HG03159 (cell line): Measurements from ENCODE around the gene MOB3B.
"Not testable (repeated sequence)": the region's sequence is repeated elsewhere in the genome, so short reads cannot be mapped to it uniquely, and the experiment has no call there.

Experiments
- ATAC-seq: cut with Tn5 transposase; IDR thresholded peaks from one replicate; pipeline ENCODE4 v1.9.1; 2021; ENCODE audit warnings: mild to moderate bottlenecking, moderate library complexity; ENCODE audit not compliant: unreplicated experiment

Gene MOB3B

DNA sequence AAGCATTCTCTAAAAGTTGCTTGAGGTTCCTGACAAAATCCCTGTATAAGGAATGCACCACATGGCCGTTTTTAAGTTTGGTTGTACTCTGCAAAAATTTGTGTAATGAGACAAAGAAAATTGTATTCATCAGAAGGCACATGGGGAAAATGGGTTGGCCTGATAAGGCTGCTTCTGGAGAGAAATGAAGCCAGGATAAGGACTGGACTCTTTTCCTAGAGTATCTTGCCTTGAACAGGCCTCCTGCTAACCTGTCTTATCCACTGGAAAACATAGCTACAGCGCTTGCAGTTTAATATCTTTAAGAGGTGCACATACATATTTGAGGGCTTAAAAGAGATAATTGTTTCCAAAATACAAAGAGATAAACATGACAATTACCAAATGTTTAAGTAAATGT lies 46.9 kb downstream of the MOB3B start:
- ATAC-seq, result no peak

DNA sequence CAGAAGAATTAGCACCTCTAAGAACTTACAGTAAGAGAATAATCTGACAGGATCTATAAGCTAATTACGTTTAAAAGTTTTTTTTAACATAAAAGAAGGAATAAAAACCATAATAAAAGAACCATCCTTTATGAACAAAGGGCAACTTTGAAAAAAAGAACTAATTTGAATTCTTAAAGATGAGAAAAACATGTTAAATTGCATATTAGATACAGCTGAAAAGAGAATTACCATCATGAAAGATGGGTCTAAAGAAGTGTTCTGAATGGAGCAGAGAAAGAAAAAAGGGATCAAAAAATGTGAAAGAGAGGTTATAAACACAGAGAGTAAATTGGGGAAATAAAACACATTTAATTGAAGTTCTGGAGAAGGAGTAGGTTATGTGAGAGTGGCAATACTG lies 51.3 kb downstream of the MOB3B start:
- no peak for ATAC-seq

DNA sequence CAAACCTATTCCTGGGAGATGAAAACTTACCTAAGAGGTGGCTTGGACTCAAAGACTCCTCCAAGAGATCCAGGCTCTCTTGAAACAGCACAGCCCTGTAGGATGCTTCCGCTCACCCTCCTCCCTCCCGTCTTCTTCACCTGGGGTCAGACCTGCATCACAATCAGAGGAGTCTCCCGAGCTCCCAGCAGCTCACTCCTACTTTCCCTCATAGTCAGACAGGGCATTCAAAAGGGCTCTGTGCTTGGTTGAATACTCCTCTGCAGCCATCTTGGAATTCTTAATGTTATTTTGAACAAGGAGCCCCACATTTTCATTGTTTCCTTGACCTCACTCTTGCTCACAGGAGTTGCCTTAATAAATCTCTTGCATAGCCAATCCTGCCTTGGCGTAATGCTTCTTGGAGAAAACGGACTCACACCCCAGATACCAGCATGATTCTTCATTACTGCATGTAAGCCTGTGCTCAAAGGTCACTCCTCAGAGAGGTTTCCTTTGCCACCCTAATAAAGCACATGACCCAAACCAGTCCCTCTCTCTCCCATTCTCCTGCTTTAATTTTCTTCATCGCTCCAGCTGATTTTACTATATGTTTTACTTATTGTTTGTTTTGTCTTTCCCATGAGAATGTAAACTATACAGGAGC lies 52.6 kb downstream of the MOB3B start:
- no peak for ATAC-seq

DNA sequence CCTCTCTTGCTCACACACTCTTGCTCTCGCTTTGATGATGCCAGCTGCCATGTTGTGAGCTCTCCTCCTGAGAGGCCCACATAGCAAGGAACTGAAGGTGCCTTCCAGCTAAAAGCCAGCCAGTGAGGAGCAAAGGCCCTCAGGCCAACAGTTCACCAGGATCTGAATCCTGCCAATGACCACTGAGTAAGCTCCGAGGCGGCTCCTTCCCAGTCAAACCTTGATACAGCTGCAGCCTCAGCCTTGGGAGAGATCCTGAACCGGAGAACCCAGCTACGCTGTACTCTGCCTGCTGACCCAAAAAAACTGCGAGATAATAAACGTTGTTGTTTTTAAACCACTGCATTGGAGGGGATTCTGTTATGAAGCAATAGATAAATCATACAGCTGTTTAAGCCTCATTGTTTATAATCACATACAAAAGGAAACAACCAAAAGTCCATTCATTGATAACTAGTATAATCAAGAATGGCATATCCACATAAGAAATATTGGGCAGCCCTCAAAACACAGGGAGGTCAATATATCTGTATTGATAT lies 54.5 kb downstream of the MOB3B start:
- no peak for ATAC-seq

DNA sequence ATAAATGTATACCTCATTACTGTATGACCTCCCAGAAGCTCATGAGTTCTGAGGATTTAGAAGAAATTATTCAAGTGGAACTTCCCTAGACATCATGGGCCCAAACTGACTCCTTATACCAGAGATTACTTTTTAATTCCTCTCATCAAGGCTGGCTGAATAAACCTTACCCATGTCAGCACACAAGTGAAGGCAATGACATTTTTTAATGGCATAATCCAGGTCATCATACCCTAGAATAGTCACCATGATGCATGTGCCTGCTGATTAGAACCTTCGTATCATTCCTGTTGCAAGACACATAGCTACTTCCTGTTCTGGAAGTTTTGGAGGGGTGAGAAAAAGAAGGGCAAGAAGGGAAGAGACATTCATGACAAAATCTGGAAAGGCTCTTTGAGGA lies 55.3 kb downstream of the MOB3B start:
- no peak for ATAC-seq

DNA sequence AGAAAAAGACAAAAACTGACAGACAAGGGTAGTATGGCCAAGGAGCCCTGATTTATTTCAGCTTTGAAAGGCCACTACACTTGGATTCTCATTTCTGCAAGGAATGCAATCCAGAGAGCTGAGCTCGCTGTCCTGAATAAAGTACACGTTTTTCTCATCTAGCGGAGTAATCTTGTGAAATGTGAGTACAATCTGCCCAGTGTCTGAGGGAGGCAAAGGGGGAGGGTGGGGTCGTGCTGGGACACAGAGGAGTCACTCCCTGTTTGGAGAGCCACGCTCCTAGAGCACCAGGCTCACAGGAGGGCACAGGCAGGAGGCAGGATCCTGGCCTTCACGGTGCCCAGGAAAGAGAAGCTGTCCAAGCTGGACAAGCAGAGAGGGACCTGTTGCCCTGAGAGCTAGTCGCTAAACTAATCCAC lies 56.5 kb downstream of the MOB3B start:
- no peak for ATAC-seq

DNA sequence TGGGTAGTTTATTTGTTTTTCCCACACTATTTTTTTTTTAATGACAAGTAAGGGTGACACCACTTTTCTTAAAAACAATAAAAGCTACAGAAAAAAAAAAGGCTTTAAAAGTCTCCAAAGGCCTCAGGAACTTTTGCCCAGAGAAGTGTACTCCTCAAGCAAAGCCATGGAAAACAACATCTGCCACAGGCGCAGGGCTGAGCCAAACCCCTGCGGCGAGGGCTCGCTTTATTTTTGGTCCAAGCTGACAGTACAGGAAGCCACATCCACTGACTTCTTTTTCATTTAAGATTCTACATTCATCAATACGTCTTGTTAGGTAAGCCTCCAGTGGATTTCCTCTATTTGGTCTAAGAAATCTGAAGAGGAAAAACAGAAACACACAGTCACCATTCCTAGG lies 57.4 kb downstream of the MOB3B start:
- ATAC-seq, result no peak

DNA sequence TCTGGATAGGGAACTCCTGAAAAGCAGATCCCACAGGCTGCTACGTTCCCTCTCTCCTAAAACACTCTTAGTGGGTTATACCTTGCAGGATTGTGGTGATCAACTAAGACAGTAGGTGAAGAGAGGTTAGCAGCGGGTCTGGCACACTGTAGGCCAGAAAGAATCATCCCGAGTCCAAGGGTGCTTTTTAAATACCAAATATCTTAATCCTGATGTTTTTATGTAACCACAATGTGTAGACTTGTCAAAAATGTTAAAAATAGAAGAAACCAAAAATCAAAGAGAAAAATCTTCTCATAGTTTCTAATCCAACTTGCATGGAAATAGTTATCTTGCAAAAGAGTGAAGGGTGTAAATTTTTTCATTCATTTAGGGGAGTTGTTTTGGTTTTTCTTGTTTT lies 57.8 kb downstream of the MOB3B start:
- ATAC-seq, result no peak

DNA sequence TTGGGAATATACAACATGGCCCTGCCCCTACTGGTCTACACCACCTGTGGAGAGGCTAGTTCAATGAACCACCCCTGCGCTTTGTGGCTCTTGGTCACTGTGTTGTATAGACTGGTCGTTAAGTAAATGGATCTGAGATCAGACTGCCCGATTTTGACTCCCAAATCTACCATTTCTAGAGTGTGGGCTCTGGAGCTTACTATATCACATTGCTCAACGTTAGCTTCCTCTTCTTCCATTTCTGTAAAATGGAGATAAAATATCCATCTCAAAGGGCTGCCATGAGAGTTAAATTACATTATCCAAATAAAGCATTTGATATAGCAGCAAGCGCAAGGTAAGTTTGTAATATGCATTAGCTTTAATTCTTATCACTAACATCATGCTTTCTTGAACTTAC lies 58.2 kb downstream of the MOB3B start:
- no peak for ATAC-seq

DNA sequence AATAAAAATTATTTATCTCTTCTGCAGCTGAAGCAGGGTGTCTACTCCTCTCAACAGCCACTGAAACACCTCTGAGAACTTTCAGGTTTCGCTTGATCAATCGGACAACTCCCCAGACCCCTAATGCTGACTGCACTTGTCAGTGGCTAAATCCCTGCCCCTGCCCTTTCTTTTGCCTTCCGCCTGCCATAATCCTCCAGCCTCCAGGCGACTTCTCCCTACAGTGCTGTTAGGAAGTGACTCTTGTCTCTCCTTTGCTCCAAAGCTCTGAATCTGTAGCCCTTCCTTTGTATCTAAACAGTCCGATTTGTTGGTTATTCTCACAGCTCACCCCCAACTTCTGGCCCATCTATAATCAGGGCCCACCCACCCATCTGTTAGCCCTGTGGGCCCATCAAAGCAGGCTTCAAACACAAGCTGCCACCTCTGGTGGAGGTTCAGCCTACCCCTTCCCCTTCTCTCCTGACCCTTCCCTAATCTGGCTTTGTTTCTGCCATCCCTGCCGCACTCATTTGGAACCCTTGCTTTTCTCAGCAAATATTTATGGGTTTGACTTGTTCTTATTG lies 59.2 kb downstream of the MOB3B start:
- no peak for ATAC-seq

DNA sequence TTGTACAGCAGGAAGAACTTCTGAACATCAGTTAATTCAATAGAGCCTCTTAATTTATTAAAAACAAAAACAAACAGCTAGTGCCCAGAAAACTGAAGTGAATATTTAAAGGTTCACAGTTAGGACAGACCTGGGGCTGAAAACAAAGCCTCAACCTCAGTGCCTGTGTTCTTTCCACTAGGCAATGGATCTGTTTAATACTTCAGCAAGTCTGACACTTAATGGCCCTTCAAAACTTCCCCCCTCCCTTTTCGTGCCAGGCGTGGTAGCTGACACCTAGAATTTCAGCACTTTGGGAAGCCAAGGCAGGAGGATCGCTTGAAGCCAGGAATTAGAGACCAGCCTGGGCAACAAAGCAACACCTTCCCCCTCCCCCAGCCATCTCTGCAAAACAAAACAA lies 60.1 kb downstream of the MOB3B start:
- no peak for ATAC-seq

DNA sequence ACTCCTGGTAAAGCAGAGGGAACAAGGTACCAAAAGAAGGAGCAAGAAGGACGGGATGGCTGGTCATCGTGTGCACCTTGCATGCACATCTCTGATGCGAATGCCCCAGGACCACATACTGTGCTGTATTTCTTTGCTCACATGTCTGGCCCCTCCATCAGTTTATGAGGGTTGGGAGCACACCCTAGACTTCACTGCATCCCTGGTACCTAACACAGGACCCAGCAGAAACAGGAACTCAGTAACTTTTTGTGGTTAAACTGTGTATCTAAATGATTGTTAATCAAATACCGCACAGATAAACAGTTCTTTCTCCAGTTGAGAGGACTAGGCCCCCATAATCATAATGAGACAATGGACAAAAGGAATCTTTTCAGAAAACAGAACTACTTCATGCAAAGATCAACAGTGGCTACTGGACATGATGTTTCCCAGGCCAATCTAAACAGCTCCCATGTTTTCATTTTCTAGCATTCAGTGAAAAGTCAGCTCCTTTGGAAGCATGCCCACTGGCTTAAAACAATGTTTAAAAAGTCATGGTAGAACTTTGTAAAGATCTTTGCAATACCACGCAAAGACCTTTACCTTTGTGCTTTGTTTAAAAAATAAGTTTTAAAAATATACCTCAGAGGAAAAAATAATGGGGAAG lies 61.0 kb downstream of the MOB3B start:
- ATAC-seq, result peak; percentile 57

DNA sequence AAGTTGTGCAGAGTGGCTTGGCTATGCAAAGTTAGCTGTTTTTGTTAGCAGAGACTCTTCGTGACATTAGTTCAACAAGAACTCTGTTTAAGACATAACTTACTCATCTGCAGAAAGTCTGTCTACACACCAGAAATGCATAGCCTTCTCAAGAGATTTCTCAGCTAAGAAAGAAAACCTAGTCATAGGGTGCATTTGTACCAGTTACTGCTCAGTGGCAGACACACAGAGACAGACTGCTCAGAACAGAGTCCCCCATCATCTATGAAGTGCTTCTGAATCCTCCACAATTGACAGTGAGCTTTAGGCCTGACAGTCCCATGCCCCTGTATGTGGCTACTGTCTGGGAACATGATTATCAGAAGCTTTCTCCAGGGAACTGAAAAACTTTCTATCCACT lies 61.6 kb downstream of the MOB3B start:
- ATAC-seq, result no peak

DNA sequence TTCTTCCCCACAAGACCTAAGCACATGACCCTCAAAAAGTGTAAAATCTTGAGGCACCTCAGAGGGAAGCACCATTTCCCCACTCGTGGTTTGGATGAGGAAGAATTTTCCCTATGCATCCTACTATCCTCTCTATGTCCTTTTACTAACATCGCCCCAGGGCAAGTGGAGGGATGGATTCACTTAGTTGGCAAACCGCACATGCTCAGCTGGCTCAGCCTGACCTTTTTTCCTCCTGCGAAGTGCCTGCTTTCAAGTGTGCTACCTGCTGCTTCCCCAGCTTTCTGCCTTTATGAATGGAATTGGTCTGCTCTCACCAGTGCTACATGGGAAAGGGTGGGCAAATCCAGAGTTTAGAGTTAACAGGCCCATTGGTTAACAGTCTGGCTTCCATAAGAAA lies 62.1 kb downstream of the MOB3B start:
- no peak for ATAC-seq

DNA sequence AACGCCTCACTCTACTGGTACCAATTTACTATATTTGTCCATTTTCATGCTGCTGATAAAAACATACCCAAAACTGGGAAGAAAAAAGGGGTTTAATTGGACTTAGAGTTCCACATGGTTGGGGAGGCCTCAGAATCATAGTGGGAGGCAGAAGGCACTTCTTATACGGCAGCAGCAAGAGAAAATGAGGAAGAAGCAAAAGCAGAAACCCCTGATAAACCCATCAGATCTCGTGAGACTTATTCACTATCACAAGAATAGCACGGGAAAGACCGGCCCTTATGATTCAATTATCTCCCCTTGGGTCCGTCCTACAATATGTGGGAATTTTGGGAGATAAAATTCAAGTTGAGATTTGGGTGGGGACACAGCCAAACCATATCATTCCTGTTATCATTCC lies 63.1 kb downstream of the MOB3B start:
- ATAC-seq, result not testable (repeated sequence)

DNA sequence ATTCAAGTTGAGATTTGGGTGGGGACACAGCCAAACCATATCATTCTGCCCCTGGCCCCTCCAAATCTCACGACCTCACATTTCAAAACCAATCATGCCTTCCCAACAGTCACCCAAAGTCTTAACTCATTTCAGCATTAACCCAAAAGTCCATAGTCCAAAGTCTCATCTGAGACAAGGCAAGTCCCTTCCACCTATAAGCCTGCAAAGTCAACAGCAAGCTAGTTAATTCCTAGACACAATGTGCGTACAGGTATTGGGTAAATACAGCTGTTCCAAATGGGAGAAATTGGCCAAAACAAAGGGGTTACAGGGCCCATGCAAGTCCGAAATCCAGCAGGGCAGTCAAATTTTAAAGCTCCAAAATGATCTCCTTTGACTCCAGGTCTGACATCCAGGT lies 64.7 kb downstream of the MOB3B start:
- not testable (repeated sequence) for ATAC-seq

DNA sequence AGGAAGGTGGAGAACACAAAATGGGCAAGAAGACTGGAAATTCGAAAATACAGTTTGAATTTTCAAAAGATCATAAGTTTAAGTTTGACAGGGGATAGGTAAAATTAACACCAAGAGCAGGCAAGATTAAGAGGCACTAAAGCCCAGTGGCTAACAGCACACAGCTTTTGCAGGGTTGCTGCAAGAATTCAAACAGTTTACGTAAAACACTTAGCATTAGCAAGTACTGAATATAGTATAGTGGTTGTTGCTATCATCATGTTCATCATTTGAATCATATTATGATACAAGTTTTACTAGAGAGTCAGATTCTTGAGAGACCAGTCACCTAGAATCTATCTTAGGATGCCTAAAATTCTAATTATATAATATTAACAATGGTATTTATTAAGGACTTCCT lies 66.8 kb downstream of the MOB3B start:
- ATAC-seq, result no peak

DNA sequence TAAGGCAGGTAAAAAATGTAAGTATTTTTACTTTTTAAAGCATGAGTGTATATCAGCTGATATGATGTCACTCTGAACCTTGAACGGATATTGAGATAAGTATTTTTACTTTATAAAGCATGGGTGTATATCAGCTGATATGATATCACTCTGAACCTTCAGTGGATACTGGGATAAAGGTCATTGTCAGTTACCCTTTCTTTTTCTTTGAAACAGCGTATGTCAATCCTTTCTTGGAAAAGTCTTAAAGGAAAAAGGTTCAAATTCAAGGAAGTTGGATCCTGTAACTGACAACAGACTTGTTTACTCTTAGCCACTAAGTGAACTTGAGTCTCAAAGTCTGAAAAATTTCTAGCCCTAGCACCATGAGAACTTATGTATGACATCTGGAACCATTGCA lies 67.2 kb downstream of the MOB3B start:
- no peak for ATAC-seq

DNA sequence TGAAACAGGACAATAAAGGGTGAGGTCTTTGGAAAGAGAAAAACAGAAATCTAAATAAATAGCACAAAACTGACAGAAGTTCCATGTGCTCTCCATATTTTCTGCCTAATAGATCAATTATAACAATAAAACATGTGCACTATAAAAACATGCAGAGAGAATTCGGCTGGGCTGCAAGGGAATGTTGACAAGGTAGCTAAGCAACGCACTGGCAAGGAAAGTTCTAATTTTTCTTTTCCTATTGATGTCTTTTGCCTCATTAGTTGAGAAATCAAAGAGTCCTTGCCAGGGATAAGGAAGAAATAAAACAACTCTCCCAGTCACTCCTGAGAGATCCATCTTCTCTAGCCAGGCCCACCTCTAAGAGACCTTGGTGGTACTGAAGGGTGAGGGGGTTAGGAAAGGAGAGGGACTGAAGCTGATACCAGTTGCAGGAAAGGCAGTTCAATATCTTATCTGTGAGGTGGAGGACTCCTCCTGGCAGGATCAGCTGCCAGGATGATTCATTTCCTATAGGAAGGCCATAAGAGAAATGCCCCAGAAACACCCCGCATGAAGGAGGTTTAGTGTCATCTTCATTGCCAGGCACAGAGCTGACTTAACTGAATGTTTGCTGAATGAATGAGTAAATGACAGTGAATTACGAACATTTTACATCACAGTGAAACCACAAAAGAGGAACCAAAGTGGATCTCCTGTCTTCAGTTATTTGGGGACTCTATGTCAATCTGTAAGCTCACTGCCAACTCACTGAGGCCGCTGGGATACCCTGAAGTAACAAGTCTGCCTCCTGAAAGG lies 69.2 kb downstream of the MOB3B start:
- peak; percentile 100 for ATAC-seq

DNA sequence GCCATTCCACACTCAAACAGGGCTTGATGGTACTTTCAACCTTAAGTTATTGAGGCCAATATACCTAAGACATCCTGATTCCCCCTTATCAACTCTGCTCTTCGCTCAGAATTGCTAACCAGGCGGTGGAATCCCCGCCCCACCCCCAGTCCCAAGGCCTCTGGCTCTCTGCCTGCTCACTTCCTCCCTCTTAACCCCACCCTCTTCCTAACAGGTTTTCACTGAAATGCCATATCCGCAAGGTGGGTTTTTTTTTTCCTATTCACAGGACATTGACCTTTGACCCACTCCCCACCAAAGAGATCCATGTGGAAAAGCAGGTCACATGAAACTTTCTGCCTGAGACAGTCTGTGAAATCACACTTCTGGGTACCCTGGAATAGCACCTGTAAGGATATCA lies 72.2 kb downstream of the MOB3B start:
- ATAC-seq, result no peak

DNA sequence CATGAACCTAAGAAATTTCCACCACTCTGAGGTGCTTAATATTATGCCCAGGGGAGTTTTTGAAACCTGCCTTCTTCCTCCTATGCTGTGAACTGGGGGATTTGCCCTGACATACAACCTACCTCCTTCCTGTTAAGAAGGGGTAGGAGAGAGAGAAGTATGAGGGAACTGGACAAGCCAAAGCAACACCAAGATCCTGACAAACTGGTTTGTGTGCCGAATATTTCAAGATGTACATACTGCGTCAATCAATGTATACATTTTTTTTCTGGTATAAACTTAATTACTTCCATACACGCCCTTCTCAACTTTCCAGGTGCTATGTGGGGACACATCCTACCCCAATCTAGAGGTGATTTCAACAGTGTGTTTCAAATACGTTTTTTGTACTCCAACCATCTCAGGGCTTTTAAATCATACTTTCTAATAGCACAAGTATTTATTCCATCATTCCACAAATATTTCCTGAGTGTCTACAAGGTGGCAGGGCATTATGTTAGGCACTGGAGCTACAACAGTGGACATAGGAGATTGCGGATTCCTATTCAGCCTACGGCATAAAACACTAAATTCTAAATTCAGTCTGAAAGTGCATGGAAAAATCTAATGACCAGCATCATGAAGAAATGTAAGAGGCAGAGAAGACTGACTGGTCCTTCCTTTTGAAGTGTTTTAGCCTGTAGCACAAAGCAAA lies 75.6 kb downstream of the MOB3B start:
- ATAC-seq, result no peak
